Right lobe of liver (tissue), 6 donors: ENCODE data around the gene SRPK3. TPM values are rescaled to one million over a fixed set of nuclear protein-coding genes. Genes with fewer than 3 reads are reported as not detected.
A peak's percentile ranks its signal among the peaks of the same experiment; 100 is the strongest.

Experiments used
- ATAC-seq, 4 donors: fragments of 200-7000 bp; cut with Tn5 transposase; one replicate each; pipeline ENCODE4 v1.9.1; 2020; ENCODE audit warnings: mild to moderate bottlenecking in 4 of 4, moderate library complexity in 4 of 4
- DNase-seq, 3 donors: peaks; one replicate each; pipeline ENCODE4 v3.0.0-alpha.2; 2020
- H3K27ac ChIP-seq, 3 donors: fragments of 200-600 bp; one replicate each; pipeline ENCODE4 v1.8.0; 2022
- H3K27me3 ChIP-seq, 2 donors: fragments of 200-600 bp; one replicate each; pipeline ENCODE4 v1.8.0; 2022
- H3K36me3 ChIP-seq, 4 donors: fragments of 200-600 bp; sonication (generic) in 1 of 4; one replicate each; pipeline versions ENCODE4 v1.5.1 to v1.8.0; 2017 to 2022; ENCODE audit warnings: control low read depth in 1 of 4
- H3K4me1 ChIP-seq, 4 donors: fragments of 200-600 bp; sonication (generic) in 1 of 4; one replicate each; pipeline versions ENCODE4 v1.5.1 to v1.8.0; 2017 to 2022; ENCODE audit warnings: control low read depth in 1 of 4
- H3K4me3 ChIP-seq, 3 donors: fragments of 200-600 bp; one replicate each; pipeline ENCODE4 v1.8.0; 2022
- H3K9me3 ChIP-seq, 4 donors: fragments of 200-600 bp; sonication (generic) in 1 of 4; one replicate each; pipeline versions ENCODE4 v1.5.1 to v1.8.0; 2017 to 2022; ENCODE audit warnings: control low read depth in 1 of 4
- CTCF ChIP-seq, 4 donors: fragments of 200-600 bp in 3 of 4; fragments of 450-650 bp in 1 of 4; IDR thresholded peaks; one replicate each; pipeline versions ENCODE4 v1.5.1 to v1.8.0; 2016 to 2022; ENCODE audit warnings: antibody characterized with exemption in 4 of 4, mild to moderate bottlenecking in 2 of 4
- POLR2A ChIP-seq: fragments of 450-650 bp; IDR thresholded peaks from one replicate; pipeline ENCODE4 v1.6.1; 2017; ENCODE audit warnings: antibody characterized with exemption, mild to moderate bottlenecking
- WGBS: methylation state at CpG from one replicate; pipeline ENCODE4 v1.1.6; 2018; ENCODE audit warnings: low coverage, low lambda C conversion rate; ENCODE audit not compliant: insufficient coverage; ENCODE audit errors: missing lambda C conversion rate; 5-methylcytosine and 5-hydroxymethylcytosine counted together
- intact Hi-C, 2 donors: fragments of 100-400 bp; cut with DNase I; formaldehyde crosslinking; loops; one replicate each; pipeline versions ENCODE4 v1.11.2 to v1.14.1; 2022
- total RNA-seq, 6 experiments: library from RNA; depleted of rRNA in 2 of 6; stranded (reverse); fragments of >200 nt in 2 of 6; fragmentation: NEBNext Ultra II Directional in 3 of 6; extraction: Animal tissue kit (Norgen Biotek cat#: 25700) in 3 of 6; gene quantifications; one replicate each; pipeline versions ENCODE4 v1.1.0 to v1.2.4, GENCODE V29; 2016 to 2023
- donor health status: DM: no; HTN: yes; CAD: no.
- donor health status: DM: no; HTN: no; CAD: no.
- donor health status: DM: no; HTN: no; CAD: no.
- donor health status: DM: no; HTN: yes; CAD: no.
- donor health status: DM: no; HTN: yes; CAD: no.

Gene SRPK3
- total RNA-seq, 6 experiments from 2014 or later: not detected

- Histone ChIP-seq H3K4me1 (no peaks in the 10 kb centered on the region), H3K27me3 (no peaks in the 10 kb centered on the region), H3K4me3 (no peak overlapping the region), H3K27ac (no peak overlapping the region), H3K9me3 (no peaks in the 10 kb centered on the region), H3K36me3 (no peaks in the 10 kb centered on the region)
- WGBS: 79% methylated on average over 7 of the region's 18 CpGs
- no peak for DNase-seq
- TF ChIP-seq POLR2A: no peak
- TF ChIP-seq CTCF (IDR thresholded peaks at IDR 0.05): no peak
- intact Hi-C loops: no loop called here
- no peak for ATAC-seq
These were observed 757 bp upstream of the SRPK3 start for GRCh38 chrX:153779891-153780677.

- no peak overlapping the region for H3K4me3 ChIP-seq
- H3K36me3 ChIP-seq: peaks cover 0 to 7% (median 2%) of the 10 kb centered on the region in 4 donors
- H3K9me3 ChIP-seq: no peaks in the 10 kb centered on the region
- no peak overlapping the region for H3K27ac ChIP-seq
- intact Hi-C loops: no loop called here
- no peaks in the 10 kb centered on the region for H3K4me1 ChIP-seq
- TF ChIP-seq POLR2A: no peak
- TF ChIP-seq CTCF (IDR thresholded peaks at IDR 0.05): no peak
- DNase-seq (no peak), ATAC-seq (peak in 1 of 4 donors; percentile 10)
- no peaks in the 10 kb centered on the region for H3K27me3 ChIP-seq
- 73% methylated on average over 9 of the region's 24 CpGs for WGBS
These were observed 697 bp downstream of the SRPK3 start for GRCh38 chrX:153781428-153782047.

GRCh38 chrX:153782313-153782712 lies 1.5 kb downstream of the SRPK3 start:
- Histone ChIP-seq H3K27ac (no peak overlapping the region), H3K27me3 (no peaks in the 10 kb centered on the region), H3K9me3 (no peaks in the 10 kb centered on the region), H3K36me3 (peaks cover 0 to 7% (median 2%) of the 10 kb centered on the region in 4 donors), H3K4me1 (no peaks in the 10 kb centered on the region), H3K4me3 (no peak overlapping the region)
- TF ChIP-seq POLR2A: no peak
- no peak for TF ChIP-seq CTCF (IDR thresholded peaks at IDR 0.05)
- WGBS: no CpG with 5 or more reads among the region's 11 CpGs
- intact Hi-C loops: no loop called here
- ATAC-seq: no peak
- DNase-seq: no peak

GRCh38 chrX:153782871-153783270 lies 2.0 kb downstream of the SRPK3 start:
- intact Hi-C loops: no loop called here
- H3K27ac ChIP-seq: no peak overlapping the region
- DNase-seq (no peak), ATAC-seq (no peak)
- TF ChIP-seq POLR2A (no peak), CTCF (IDR thresholded peaks at IDR 0.05) (no peak)
- H3K9me3 ChIP-seq: no peaks in the 10 kb centered on the region
- no peak overlapping the region for H3K4me3 ChIP-seq
- WGBS: 80% methylated on average over 1 of the region's 14 CpGs
- no peaks in the 10 kb centered on the region for H3K27me3 ChIP-seq
- H3K4me1 ChIP-seq: no peaks in the 10 kb centered on the region
- H3K36me3 ChIP-seq: peaks cover 0 to 7% (median 2%) of the 10 kb centered on the region in 4 donors
